Panc1 (cell line): ENCODE measurements around the gene DPYD. TPM values are rescaled to one million over a fixed set of nuclear protein-coding genes. Genes with fewer than 3 reads are reported as not detected.

Source experiments
- ATAC-seq: fragments of 200-7000 bp; cut with Tn5 transposase; 2 replicates; pipeline ENCODE4 v1.9.1; 2020; ENCODE audit warnings: mild to moderate bottlenecking, moderate library complexity
- BruUV-seq: library from RNA; stranded (reverse); fragments of 400-500 nt; replicated peaks from 2 replicates; lab custom pipeline; 2021; lab: Mats Ljungman, UMichigan
- CTCF ChIA-PET: fragments of 300-600 bp; sonication (Branson Sonifier 250); formaldehyde crosslinking; loops from one replicate; lab custom pipeline; 2022; ENCODE audit warnings: antibody characterized with exemption; lab: Charles Lee
- POLR2A ChIA-PET: fragments of 300-600 bp; sonication (Branson Sonifier 250); formaldehyde crosslinking; loops from one replicate; lab custom pipeline; 2022; ENCODE audit warnings: antibody characterized with exemption; lab: Charles Lee
- DNase-seq: peaks from one replicate; pipeline ENCODE4 v3.0.0-alpha.2; 2010; ENCODE audit warnings: low read depth, low spot score
- H3K27ac ChIP-seq: 2 replicates; pipeline ENCODE4 v1.5.1; 2011; ENCODE audit warnings: mild to moderate bottlenecking, low read length, inconsistent platforms
- H3K27me3 ChIP-seq: fragments of 200-500 bp; sonication (Bioruptor generic); 2 replicates; pipeline ENCODE4 v1.6.0; 2014; ENCODE audit warnings: low read length, inconsistent platforms; ENCODE audit not compliant: control insufficient read depth, insufficient read depth
- H3K36me3 ChIP-seq: fragments of 200-500 bp; sonication (Bioruptor generic); 2 replicates; pipeline ENCODE4 v1.5.1; 2014; ENCODE audit warnings: inconsistent platforms, mild to moderate bottlenecking, low read length, moderate library complexity; ENCODE audit not compliant: control insufficient read depth, insufficient read depth
- H3K4me1 ChIP-seq: 2 replicates; pipeline ENCODE4 v1.5.1; 2011; ENCODE audit warnings: inconsistent platforms, mild to moderate bottlenecking, low read length, moderate library complexity; ENCODE audit not compliant: control insufficient read depth, insufficient read depth
- H3K4me3 ChIP-seq, 2 experiments: 2 replicates each; pipeline ENCODE4 v1.5.1; 2011 to 2012; ENCODE audit warnings: low read depth in 2 of 2, low read length in 2 of 2, mild to moderate bottlenecking in 2 of 2, inconsistent platforms in 1 of 2, moderate library complexity in 1 of 2
- H3K9me3 ChIP-seq: fragments of 200-500 bp; sonication (Bioruptor generic); 2 replicates; pipeline ENCODE4 v1.5.1; 2014; ENCODE audit warnings: low read depth, mild to moderate bottlenecking, inconsistent platforms, low read length, moderate library complexity; ENCODE audit not compliant: control insufficient read depth, insufficient read depth
- POLR2AphosphoS5 ChIP-seq: IDR thresholded peaks from 2 replicates; pipeline ENCODE4 v1.6.1; 2012; ENCODE audit warnings: mild to moderate bottlenecking, low read depth, low read length, moderate library complexity
- REST ChIP-seq, 2 experiments: IDR thresholded peaks; 2 replicates each; pipeline ENCODE4 v1.6.1; 2011 to 2012; ENCODE audit warnings: low read depth in 2 of 2, control low read depth in 1 of 2, low read length in 1 of 2, mild to moderate bottlenecking in 1 of 2, moderate library complexity in 1 of 2; ENCODE audit not compliant: insufficient read depth in 1 of 2
- SIN3A ChIP-seq: IDR thresholded peaks from 2 replicates; pipeline ENCODE4 v1.6.1; 2012; ENCODE audit warnings: low read depth, mild to moderate bottlenecking, low read length, moderate library complexity, borderline replicate concordance; ENCODE audit not compliant: insufficient read depth
- TCF7L2 ChIP-seq: IDR thresholded peaks from 2 replicates; pipeline ENCODE4 v1.6.1; 2011; ENCODE audit warnings: mild to moderate bottlenecking, low read depth, low read length, inconsistent platforms
- in situ Hi-C: cut with HindIII; loops from 2 replicates; pipeline ENCODE4 v1.10.0; 2016; ENCODE audit warnings: low sequenced_read_pairs, low pct_unique_long_range_greater_than_20kb
- intact Hi-C: fragments of 100-400 bp; cut with micrococcal nuclease; formaldehyde crosslinking; loops from one replicate; pipeline ENCODE4 v1.10.0; 2022; ENCODE audit not compliant: unreplicated experiment
- total RNA-seq: library from RNA; stranded (reverse); gene quantifications from one replicate; pipeline ENCODE4 v1.2.1, GENCODE V29; 2021; ENCODE audit not compliant: unreplicated experiment
- TF ChIP-seq, protein P1 (sequence below): fragments of 450-650 bp; IDR thresholded peaks from 2 replicates; pipeline ENCODE4 v1.5.1; 2017; ENCODE audit warnings: mild to moderate bottlenecking

DPYD gene
- total RNA-seq, 1 experiment from 2014 or later = 2.0 TPM

DNA sequence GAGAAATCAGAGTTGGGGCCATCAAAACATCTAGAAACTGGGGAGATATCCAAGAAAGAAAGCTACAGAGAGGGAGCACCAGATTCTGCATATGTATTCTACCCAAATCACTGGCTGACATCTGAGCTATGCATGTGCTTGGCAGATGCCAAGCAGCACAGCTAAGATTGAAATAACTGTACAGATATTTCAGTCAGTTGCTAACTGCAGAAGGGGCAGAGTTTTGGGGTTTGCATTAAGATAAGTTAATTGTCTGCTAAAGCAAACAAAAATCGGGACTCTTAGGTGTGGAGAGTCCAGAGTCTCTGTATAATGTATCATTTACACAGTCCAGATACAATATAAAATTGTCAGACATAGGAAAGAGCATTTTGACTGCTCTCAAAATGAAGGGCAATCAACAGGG lies 762.1 kb downstream of the DPYD start:
- intact Hi-C loops = no loop called here
- Histone ChIP-seq H3K27ac (no peak overlapping the region), H3K27me3 (no peaks in the 10 kb centered on the region), H3K36me3 (no peaks in the 10 kb centered on the region), H3K9me3 (no peaks in the 10 kb centered on the region), H3K4me3 (no peak overlapping the region), H3K4me1 (no peaks in the 10 kb centered on the region)
- POLR2A ChIA-PET = no interaction called here
- DNase-seq (no peak), ATAC-seq (no peak)
- CTCF ChIA-PET = no interaction called here
- in situ Hi-C loops = no loop called here
- TF ChIP-seq TCF7L2 (no peak), POLR2AphosphoS5 (no peak), REST (IDR thresholded peaks at IDR 0.05; ENCODE audit: insufficient read depth in 1 of 2, low read depth in 2 of 2, low read length in 1 of 2) (no peak), SIN3A (no peak)
- TF ChIP-seq, protein P1, sequence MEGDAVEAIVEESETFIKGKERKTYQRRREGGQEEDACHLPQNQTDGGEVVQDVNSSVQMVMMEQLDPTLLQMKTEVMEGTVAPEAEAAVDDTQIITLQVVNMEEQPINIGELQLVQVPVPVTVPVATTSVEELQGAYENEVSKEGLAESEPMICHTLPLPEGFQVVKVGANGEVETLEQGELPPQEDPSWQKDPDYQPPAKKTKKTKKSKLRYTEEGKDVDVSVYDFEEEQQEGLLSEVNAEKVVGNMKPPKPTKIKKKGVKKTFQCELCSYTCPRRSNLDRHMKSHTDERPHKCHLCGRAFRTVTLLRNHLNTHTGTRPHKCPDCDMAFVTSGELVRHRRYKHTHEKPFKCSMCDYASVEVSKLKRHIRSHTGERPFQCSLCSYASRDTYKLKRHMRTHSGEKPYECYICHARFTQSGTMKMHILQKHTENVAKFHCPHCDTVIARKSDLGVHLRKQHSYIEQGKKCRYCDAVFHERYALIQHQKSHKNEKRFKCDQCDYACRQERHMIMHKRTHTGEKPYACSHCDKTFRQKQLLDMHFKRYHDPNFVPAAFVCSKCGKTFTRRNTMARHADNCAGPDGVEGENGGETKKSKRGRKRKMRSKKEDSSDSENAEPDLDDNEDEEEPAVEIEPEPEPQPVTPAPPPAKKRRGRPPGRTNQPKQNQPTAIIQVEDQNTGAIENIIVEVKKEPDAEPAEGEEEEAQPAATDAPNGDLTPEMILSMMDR = no peak
- no TSS peak for BruUV-seq

GRCh38 chr1:97157991-97158390 lies 762.8 kb downstream of the DPYD start:
- Histone ChIP-seq H3K9me3 (no peaks in the 10 kb centered on the region), H3K36me3 (no peaks in the 10 kb centered on the region), H3K27ac (no peak overlapping the region), H3K27me3 (no peaks in the 10 kb centered on the region), H3K4me1 (no peaks in the 10 kb centered on the region), H3K4me3 (no peak overlapping the region)
- CTCF ChIA-PET = no interaction called here
- TF ChIP-seq REST (IDR thresholded peaks at IDR 0.05; ENCODE audit: insufficient read depth in 1 of 2, low read depth in 2 of 2, low read length in 1 of 2) (no peak), TCF7L2 (no peak), POLR2AphosphoS5 (no peak), SIN3A (no peak)
- TF ChIP-seq, protein P1 = no peak
- POLR2A ChIA-PET = no interaction called here
- in situ Hi-C loops (no loop called here), intact Hi-C loops (no loop called here)
- BruUV-seq = no TSS peak
- no peak for DNase-seq
- no peak for ATAC-seq
